NCI-H524 (cell line): Measurements from ENCODE around the gene TMEM81.
A peak's percentile ranks its signal among the peaks of the same experiment; 100 is the strongest.

ENCODE experiments used
- DNase-seq, 2 experiments: peaks; one replicate each; lab custom pipeline; 2025; lab: John Stamatoyannopoulos, UW

TMEM81 gene

GRCh38 chr1:205084360-205084759 lies at the start of gene TMEM81:
Gene TMEM81 (minus strand): TSS chr1:205084460. CDS start chr1:205084320, 140 bp downstream.
- DNase-seq: no peak

GRCh38 chr1:205133287-205133686 lies 49.0 kb upstream of the TMEM81 start:
- DNase-seq: no peak

DNA sequence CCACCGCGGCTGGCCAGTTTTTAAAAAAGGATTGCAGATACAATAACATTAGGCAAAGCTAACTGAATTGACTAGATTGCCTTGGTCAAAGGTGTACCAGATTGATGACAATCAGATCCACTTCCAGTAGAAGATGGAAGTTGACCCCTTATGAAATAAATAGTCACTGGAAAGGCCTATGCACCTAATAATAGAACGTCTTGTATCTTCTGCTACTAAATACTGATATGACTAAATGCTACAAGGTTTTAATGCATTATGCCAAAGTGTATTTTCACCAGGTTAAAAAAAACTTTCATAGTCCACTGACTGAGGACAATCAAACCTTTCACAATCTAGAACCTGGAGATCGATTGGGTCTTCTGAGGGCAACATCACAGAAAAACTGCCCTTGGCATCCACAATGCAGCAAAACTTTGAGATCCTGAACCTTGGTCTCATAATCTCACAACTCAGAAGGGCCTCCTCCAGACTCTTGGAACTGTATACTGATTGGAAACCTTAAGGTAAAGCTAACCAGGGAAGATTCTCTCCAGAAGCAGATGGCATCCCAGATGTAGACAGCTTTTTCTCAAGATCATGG lies 45.3 kb upstream of the TMEM81 start:
- peak in 1 of 2 experiments; percentile 55 for DNase-seq

GRCh38 chr1:205128050-205128449 lies 43.8 kb upstream of the TMEM81 start:
- no peak for DNase-seq

DNA sequence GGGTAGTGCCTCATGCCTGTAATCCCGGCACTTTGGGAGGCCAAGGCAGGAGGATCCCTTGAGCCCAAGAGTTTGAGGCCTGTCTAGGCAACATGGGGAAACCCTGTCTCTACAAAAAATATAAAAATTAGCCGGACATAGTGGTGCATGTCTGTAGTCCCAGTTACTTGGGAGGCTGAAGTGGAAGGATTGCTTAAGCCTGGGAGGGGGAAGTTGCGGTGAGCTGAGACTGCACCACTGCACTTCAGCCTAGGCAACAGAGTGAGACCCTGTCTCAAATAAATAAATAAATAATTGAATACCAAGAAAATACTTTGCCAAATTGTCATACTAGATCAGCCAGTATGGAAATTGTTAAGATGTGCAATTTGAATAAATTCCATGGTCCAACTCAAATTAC lies 43.4 kb upstream of the TMEM81 start:
- DNase-seq: no peak

DNA sequence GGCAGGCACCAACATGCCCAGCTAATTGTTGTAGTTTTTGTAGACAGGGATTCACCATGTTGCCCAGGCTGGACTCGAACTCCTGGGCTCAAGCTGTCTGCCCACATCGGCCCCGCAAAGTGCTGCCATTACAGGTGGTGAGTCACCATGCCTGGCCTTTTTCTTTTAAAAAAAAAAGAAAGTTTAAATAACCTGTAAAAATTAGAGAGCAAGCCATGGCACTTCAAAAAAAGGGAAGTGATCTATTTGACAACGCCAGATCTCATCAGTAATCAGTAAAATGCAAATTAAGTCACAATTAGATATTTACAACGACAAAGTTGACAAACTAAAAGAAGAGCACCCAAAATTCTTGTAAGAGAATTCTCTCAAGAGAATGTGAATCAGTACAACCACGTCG lies 40.5 kb upstream of the TMEM81 start:
- no peak for DNase-seq

- no peak for DNase-seq
Measured at GRCh38 chr1:205122489-205122882, 38.2 kb upstream of the TMEM81 start.

DNA sequence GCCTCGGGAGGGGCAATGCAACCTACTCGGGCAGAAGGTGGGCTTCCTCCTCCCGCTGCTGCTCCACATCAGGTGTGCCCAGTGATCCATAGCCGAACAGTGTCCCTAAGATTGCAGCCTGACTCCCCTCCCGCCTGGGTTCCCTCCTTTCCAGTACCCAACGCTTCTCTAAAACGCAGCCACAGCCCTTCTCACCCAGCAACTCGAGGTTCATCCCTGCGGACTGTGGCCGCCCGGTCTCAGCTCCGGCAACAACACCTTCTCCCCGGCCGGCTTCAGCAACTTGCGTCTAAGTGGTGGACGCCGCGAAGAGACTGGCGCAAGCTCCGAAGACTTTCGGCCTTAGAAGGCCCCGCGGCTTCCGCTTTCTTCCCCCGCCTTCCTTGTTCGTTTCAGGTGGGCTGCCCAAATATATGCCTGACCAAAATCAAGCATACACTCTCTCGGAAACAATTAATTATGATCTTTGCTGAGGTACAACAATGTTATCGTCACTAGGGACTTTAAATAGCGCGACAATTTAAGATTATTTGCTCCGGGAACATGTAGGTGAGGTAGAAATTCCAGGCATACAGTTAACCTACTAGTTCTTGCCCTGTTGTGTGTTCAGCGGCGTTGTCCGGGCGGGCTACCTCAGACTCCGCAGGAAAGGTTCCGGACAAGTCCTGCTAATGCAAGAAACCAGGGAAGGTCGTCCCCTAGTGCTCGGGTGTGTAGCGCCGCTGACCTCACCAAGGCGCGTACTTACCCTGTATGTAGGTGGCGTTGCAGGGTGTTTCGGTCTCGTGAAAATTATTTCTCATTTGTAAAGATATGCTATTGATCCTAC lies 37.6 kb upstream of the TMEM81 start, which contains the start of gene RBBP5:
Gene RBBP5, minus strand, starts transcription at position 319 of the 829 bp plus-strand sequence. Its CDS starts 105 bp downstream, at position 214.
- DNase-seq: peak; percentile 91 to 95

- no peak for DNase-seq
Measured at GRCh38 chr1:205118752-205119151, 34.5 kb upstream of the TMEM81 start.

GRCh38 chr1:205111354-205111753 lies 27.1 kb upstream of the TMEM81 start:
- DNase-seq: no peak

GRCh38 chr1:205109711-205110110 lies 25.5 kb upstream of the TMEM81 start:
- DNase-seq: no peak

- no peak for DNase-seq
Measured at GRCh38 chr1:205109269-205109668, 25.0 kb upstream of the TMEM81 start.

GRCh38 chr1:205108464-205108863 lies 24.2 kb upstream of the TMEM81 start:
- no peak for DNase-seq

DNA sequence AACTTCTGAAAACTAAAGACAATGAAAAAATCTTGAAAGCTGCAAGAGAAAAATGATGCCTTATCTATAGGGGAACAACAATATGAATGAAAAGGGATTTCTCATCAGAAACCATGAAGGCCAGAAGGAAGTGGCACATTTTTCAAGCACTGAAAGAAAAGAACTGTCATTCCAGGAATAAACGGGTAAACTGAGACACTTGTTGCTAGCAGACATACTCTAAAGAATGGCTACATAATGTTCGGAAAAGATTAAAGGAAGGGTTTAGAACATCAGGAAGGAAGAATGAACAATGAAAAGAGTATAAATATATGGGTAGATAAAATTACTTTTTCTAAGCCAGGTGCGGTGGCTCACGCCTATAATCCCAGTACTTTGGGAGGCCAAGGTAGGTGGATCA lies 23.1 kb upstream of the TMEM81 start:
- DNase-seq: no peak

- DNase-seq: no peak
Measured at GRCh38 chr1:205102404-205102803, 18.1 kb upstream of the TMEM81 start.

- no peak for DNase-seq
Measured at GRCh38 chr1:205098242-205098641, 14.0 kb upstream of the TMEM81 start.

GRCh38 chr1:205095422-205095821 lies 11.2 kb upstream of the TMEM81 start:
- DNase-seq: no peak

- DNase-seq: peak in 1 of 2 experiments; percentile 21
Measured at GRCh38 chr1:205091043-205091740, 6.9 kb upstream of the TMEM81 start.

DNA sequence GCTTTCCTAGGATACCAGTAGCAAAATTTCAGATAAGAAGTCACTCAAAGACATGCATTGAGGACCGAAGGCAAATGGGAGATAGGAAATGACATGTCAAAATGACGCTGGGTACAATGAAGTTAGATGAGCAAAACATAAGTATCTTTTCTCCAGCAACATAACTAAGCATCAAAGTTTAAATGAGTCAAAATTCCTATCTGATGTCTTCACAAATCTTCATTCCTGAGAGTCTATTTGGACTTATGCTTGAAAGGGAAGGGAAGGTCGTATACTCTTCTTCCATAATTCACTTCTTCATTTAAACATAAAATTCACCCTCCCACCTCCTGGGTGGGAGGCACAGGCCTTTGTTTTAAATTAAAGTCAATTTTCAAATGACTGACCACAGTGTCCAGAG lies 4.1 kb upstream of the TMEM81 start:
- DNase-seq: no peak

GRCh38 chr1:205082431-205082830 lies 1.8 kb downstream of the TMEM81 start:
- DNase-seq: no peak

DNA sequence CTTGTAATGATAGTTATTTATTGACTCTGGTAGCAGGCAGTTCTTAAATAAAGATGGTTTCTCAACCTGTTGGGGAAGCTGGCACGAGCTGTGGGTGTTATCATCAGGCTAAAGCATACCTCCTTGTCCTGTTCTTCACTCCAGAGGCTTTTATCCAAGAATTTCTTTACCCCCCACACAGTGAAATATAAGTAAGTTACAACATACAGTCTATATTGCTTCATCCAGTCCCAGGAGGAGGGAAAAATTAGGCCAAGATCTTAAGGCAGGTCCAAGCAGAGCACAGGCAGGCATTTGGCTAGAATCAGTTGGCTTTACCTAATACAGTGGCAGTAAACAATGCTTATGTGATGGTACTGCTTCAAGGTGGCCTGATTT lies 6.3 kb downstream of the TMEM81 start:
- no peak for DNase-seq

DNA sequence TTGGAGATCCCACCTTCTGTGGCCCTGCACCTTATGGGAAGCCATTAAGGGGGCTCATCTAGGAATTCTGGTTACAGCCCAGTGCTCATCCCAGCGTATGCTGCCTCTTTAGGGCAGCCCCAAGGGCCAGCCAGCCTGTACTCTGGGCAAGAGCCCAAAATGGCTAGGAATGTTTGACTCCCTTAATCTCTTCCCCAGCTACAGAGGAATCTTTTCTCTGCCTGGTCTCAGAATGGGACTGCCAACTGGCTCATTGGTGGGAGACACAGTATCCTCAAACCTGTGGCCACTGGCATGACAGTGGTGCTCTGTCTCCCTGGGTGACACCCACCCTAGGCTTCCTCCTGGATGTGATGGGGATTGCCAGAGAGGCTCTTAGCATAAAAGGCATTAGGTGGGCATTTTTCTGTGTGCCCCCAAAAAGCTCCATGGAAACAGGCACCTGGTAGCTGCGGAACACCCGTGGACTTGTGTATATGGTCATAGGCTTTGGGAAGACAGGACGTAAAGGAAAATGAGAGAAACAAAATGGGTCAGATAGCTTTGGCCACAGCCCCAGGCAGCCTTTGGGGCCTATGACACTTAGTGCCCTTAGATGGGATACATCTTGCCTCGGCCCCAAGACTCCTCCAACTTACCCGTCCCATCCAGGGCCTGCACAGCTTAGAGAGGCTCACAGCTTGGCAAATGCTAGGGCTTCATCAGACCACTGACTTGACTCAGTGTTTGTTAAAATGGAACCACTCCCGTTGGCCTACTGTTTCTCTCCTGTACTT lies 6.9 kb downstream of the TMEM81 start:
- DNase-seq: no peak
